Naive thymus-derived CD8-positive, alpha-beta T cell (primary cell): ENCODE results near the gene CHRM1. TPM values are rescaled to one million over a fixed set of nuclear protein-coding genes. Genes with fewer than 3 reads are reported as not detected.
A peak's percentile ranks its signal among the peaks of the same experiment; 100 is the strongest.

Experiments
- ATAC-seq, 2 donors: fragments of 150-1000 bp; cut with Tn5 transposase in 1 of 2; sonication (Bioruptor Pico), chemical (Tn5 transposase) in 1 of 2; 1 replicate in 1 of 2; 2 replicates in 1 of 2; pipeline ENCODE4 v1.10.0; 2021; ENCODE audit warnings: mild to moderate bottlenecking in 2 of 2, moderate library complexity in 2 of 2
- POLR2A ChIA-PET: fragments of 350-600 bp; sonication (Branson Sonifier 250); formaldehyde crosslinking; loops from one replicate; lab custom pipeline; 2021; ENCODE audit warnings: antibody characterized with exemption; lab: Charles Lee
- DNase-seq, 10 donors: peaks; one replicate each; pipeline versions ENCODE4 v3.0.0 to v3.0.0-alpha.2; 2020 to 2022
- H3K27ac Mint-ChIP-seq, 10 donors: one replicate each; pipeline ENCODE4 v1.8.0; 2020 to 2022; ENCODE audit warnings: mild to moderate bottlenecking in 10 of 10, mixed read lengths in 10 of 10, moderate library complexity in 4 of 10, inconsistent platforms in 1 of 10
- H3K27me3 Mint-ChIP-seq, 5 donors: one replicate each; pipeline ENCODE4 v1.8.0; 2021 to 2022; ENCODE audit warnings: mixed read lengths in 5 of 5
- H3K36me3 Mint-ChIP-seq, 3 donors: one replicate each; pipeline ENCODE4 v1.8.0; 2020 to 2022; ENCODE audit warnings: mixed read lengths in 3 of 3, mild to moderate bottlenecking in 2 of 3, inconsistent platforms in 1 of 3
- H3K4me1 Mint-ChIP-seq, 4 donors: one replicate each; pipeline ENCODE4 v1.8.0; 2021 to 2022; ENCODE audit warnings: mixed read lengths in 4 of 4
- H3K4me3 Mint-ChIP-seq, 10 donors: one replicate each; pipeline ENCODE4 v1.8.0; 2020 to 2022; ENCODE audit warnings: mild to moderate bottlenecking in 10 of 10, mixed read lengths in 10 of 10, moderate library complexity in 6 of 10, inconsistent platforms in 1 of 10
- H3K9me3 Mint-ChIP-seq, 9 donors: one replicate each; pipeline ENCODE4 v1.8.0; 2020 to 2022; ENCODE audit warnings: mixed read lengths in 9 of 9, mild to moderate bottlenecking in 3 of 9, inconsistent platforms in 1 of 9, moderate library complexity in 1 of 9
- polyA plus RNA-seq, 3 donors: library from polyadenylated mRNA; unstranded; fragments of 300-500 nt; fragmentation: Illumina TruSeq; gene quantifications; one replicate each; pipeline ENCODE4 v1.2.3, GENCODE V29; 2021
- total RNA-seq, 8 experiments: library from RNA in 2 of 8; stranded (reverse) in 2 of 8; gene quantifications; one replicate each; pipeline ENCODE4 v1.2.3 and lab custom pipeline; 2021 to 2026

The CHRM1 gene
- total and polyA plus RNA-seq, 5 experiments from 2014 or later: not detected

DNA sequence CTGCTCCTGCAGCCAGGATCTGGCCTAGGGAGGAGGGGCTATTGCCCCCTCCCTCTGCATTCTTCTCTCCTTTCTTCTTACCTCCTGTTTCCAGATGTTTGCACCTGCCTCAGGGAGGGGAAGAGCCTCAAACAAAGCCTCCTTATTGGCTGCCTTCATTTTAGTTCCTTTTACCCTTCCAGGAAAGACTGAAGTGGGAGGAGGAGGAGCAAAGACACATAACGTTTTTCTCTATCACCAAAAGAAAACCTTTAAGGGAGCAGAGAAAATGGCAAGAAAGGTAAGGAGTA, 13.3 kb upstream of the CHRM1 start:
- no peak for DNase-seq
- ATAC-seq: no peak
- Mint-ChIP-seq H3K36me3 (peaks cover 0 to 6% (median 0%) of the 10 kb centered on the region in 3 donors), H3K4me3 (no peak overlapping the region), H3K27me3 (peaks cover 13 to 32% (median 28%) of the 10 kb centered on the region in 5 donors), H3K27ac (no peak overlapping the region), H3K4me1 (no peaks in the 10 kb centered on the region), H3K9me3 (peaks cover 0 to 13% (median 0%) of the 10 kb centered on the region in 9 donors)
- POLR2A ChIA-PET: no interaction called here

DNA sequence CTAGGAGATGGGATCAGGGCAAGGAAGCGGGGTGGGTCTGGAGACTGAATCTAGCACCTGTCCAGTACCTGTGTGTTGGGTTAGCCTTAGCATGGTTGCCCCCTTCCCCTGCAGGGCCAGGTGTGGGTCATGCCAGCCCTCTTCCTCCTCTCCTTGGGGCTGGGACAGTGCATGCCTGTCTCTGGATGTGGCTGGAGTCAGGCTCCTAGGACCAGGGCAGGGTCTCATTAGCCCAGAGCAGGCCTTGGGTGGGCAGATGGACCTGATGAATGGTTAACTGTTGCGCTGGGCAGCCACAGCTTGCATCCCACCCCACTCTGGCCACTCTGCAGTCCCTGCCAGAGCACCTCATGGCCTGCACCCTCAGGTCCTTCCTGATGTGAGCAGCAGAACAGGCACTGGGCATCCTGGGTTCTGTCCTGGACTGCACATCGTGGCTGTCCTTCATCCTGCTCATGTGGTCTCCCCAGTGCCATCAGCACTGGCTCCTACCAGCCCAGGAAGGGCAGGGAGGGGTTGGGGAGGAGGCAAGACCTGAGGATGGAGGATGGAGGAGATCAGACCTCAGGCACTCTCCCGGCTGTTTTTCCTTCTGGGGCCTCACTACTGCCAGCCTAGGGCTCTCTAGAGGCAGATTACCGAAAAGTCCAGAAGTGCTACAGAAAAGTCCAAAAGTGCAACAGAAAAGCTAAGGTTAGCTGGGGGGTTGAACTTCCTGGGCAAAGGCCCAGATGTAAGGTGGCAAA, 12.8 kb upstream of the CHRM1 start:
- ATAC-seq: no peak
- H3K4me1 Mint-ChIP-seq: no peaks in the 10 kb centered on the region
- no peak overlapping the region for H3K4me3 Mint-ChIP-seq
- H3K36me3 Mint-ChIP-seq: peaks cover 0 to 6% (median 0%) of the 10 kb centered on the region in 3 donors
- DNase-seq: peak in 1 of 10 donors; percentile 34
- H3K27ac Mint-ChIP-seq: peak overlapping the region in 1 of 10 donors; percentile 21
- POLR2A ChIA-PET: no interaction called here
- peaks cover 0 to 13% (median 0%) of the 10 kb centered on the region in 9 donors for H3K9me3 Mint-ChIP-seq
- H3K27me3 Mint-ChIP-seq: peaks cover 12 to 33% (median 32%) of the 10 kb centered on the region in 5 donors

DNA sequence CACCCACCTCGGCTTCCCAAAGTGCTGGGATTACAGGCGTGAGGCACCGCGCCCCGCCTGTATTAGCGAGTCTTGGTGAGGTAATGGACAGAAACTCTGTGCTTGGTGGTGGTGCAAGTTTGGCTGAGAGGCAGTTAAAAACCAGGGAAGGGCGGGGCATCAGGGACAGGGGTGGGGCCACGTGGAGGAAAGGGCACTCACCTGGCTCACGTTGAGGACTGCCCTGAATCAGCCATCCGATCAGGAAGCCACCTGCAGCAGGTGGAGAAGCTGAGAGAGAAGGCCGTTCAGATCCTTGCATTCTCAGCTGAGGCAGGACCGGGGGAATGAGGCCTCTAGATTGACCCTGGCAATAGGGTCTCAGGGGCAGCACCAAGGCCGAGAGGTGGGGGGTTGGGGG, 12.1 kb upstream of the CHRM1 start:
- peaks cover 0 to 13% (median 0%) of the 10 kb centered on the region in 9 donors for H3K9me3 Mint-ChIP-seq
- ATAC-seq (no peak), DNase-seq (peak in 1 of 10 donors; percentile 57)
- H3K27me3 Mint-ChIP-seq: peaks cover 17 to 40% (median 39%) of the 10 kb centered on the region in 5 donors
- peaks cover 0 to 6% (median 0%) of the 10 kb centered on the region in 3 donors for H3K36me3 Mint-ChIP-seq
- no peak overlapping the region for H3K4me3 Mint-ChIP-seq
- no peak overlapping the region for H3K27ac Mint-ChIP-seq
- no peaks in the 10 kb centered on the region for H3K4me1 Mint-ChIP-seq
- POLR2A ChIA-PET: no interaction called here

DNA sequence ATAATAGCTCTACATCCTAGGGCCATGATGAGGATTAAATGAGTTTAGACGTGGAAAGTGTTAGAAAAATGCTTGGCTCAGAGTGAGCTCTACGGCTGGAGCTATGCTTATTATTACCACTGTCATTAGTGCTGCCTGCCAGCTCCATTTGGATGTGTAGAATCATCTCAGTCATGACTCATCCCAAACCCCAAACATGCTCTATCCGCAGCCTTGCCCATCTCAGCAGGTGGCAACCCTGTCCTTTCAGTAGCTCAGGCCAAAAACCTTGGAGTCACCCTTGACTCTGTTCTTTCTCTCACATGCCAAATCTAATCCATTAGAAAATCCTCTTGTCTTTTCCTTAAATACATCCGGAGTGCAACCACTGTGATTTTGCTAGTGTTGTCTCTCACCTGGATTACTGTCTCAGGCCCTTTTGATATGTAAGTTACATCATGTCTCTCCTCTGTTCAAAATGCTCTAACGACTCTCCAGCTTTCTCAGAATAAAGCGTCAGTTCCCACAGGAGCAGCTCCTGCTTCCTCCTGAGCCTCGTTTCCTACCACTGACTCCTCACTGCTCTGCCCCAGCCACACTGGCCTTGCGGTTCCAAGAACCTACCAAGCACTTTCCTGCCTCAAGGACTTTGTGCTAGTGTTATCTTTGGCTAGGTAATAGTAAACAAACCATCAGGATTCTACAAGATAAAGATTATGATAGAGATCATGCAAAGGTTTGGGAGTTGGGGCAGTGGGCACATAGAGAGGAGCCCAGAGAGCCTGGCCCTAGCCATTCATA, 10.5 kb upstream of the CHRM1 start:
- POLR2A ChIA-PET: no interaction called here
- Mint-ChIP-seq H3K27ac (no peak overlapping the region), H3K27me3 (peaks cover 21 to 53% (median 42%) of the 10 kb centered on the region in 5 donors), H3K4me1 (peaks cover 0 to 8% (median 5%) of the 10 kb centered on the region in 4 donors), H3K9me3 (no peaks in the 10 kb centered on the region), H3K4me3 (no peak overlapping the region), H3K36me3 (no peaks in the 10 kb centered on the region)
- ATAC-seq: no peak
- DNase-seq: peak in 1 of 10 donors; percentile 32

DNA sequence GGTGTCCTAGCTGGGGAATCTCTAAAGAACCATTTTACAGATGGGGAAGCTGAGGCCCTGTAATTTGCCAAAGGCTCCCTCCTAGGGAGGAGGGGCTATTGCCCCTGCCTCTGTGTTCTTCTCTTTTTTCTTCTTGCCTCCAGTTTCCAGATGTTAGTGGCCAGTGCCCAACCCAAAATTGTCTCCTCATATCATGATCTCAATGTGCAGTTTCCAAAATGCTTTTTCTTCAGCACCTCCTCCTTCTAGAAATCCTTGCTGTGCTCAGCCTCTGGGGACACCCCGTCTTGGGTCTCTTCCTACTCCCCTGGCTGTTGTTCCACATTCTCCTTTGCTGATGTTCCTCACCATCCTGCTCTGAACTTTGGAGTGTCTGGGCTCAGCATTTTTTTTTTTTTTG, 9.5 kb upstream of the CHRM1 start:
- no peak for ATAC-seq
- Mint-ChIP-seq H3K4me1 (peaks cover 2 to 17% (median 15%) of the 10 kb centered on the region in 4 donors), H3K9me3 (no peaks in the 10 kb centered on the region), H3K36me3 (no peaks in the 10 kb centered on the region), H3K27ac (no peak overlapping the region), H3K27me3 (peaks cover 24 to 63% (median 44%) of the 10 kb centered on the region in 5 donors), H3K4me3 (no peak overlapping the region)
- no peak for DNase-seq
- POLR2A ChIA-PET: no interaction called here

DNA sequence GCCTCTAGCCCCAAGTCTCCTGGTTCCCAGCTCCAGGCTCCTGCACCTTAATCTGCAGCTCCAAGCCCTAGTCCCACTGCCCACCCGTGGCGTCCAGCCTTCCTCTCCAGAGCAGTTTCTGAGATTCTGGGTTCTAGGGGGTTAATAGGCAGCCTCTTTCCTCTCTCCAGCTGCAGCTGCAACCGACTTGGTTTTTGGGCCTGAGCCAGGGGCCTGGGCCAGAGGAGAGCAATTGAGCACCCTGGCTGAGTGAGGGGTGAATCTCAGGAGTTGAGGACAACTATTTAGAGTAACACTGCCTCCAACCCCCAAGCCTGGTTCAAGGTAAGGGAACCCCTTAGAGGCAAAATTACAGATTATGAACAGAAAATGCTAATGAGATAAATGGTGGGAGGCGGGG, 9.0 kb upstream of the CHRM1 start:
- Mint-ChIP-seq H3K4me1 (peaks cover 4 to 22% (median 20%) of the 10 kb centered on the region in 4 donors), H3K27ac (peak overlapping the region in 1 of 10 donors; percentile 41), H3K36me3 (no peaks in the 10 kb centered on the region), H3K9me3 (no peaks in the 10 kb centered on the region), H3K4me3 (no peak overlapping the region), H3K27me3 (peaks cover 29 to 68% (median 49%) of the 10 kb centered on the region in 5 donors)
- POLR2A ChIA-PET: no interaction called here
- no peak for ATAC-seq
- DNase-seq: peak in 1 of 10 donors; percentile 43

DNA sequence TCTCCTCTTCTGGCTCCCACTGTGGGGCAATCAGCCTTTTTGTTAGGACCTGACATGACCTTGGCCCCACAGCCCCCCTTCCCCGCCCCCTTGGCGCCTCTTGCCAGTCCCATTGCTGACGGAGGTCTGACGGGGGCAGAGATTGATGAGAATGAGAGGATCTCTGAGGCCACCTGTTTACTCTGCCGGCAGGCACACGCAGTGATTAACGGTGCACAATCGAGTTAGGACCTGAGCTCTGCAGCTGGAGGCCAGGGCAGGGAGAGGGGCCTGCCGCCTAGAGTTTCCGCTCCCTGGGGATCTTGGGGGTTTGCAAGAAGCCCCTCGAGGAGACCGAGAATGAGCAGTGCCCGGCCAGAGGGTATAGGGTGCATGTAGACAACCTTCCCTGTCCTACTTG, 6.8 kb upstream of the CHRM1 start:
- POLR2A ChIA-PET: no interaction called here
- Mint-ChIP-seq H3K27me3 (peaks cover 33 to 85% (median 57%) of the 10 kb centered on the region in 5 donors), H3K4me3 (peak overlapping the region in 1 of 10 donors; percentile 15), H3K36me3 (no peaks in the 10 kb centered on the region), H3K4me1 (peaks cover 9 to 34% (median 29%) of the 10 kb centered on the region in 4 donors), H3K9me3 (no peaks in the 10 kb centered on the region), H3K27ac (no peak overlapping the region)
- ATAC-seq (no peak), DNase-seq (no peak)

GRCh38 chr11:62926680-62927455, 5.7 kb upstream of the CHRM1 start:
- no peaks in the 10 kb centered on the region for H3K36me3 Mint-ChIP-seq
- peak overlapping the region in 1 of 10 donors; percentile 33 for H3K27ac Mint-ChIP-seq
- H3K4me1 Mint-ChIP-seq: peaks cover 9 to 42% (median 33%) of the 10 kb centered on the region in 4 donors
- no peaks in the 10 kb centered on the region for H3K9me3 Mint-ChIP-seq
- POLR2A ChIA-PET: no interaction called here
- ATAC-seq (no peak), DNase-seq (no peak)
- H3K4me3 Mint-ChIP-seq: peak overlapping the region in 6 of 10 donors; percentile 73 to 81 (median 77)
- H3K27me3 Mint-ChIP-seq: peaks cover 36 to 92% (median 61%) of the 10 kb centered on the region in 5 donors

GRCh38 chr11:62925745-62926679, 4.8 kb upstream of the CHRM1 start:
- POLR2A ChIA-PET: no interaction called here
- no peaks in the 10 kb centered on the region for H3K9me3 Mint-ChIP-seq
- peaks cover 9 to 42% (median 33%) of the 10 kb centered on the region in 4 donors for H3K4me1 Mint-ChIP-seq
- H3K36me3 Mint-ChIP-seq: no peaks in the 10 kb centered on the region
- peaks cover 32 to 92% (median 57%) of the 10 kb centered on the region in 5 donors for H3K27me3 Mint-ChIP-seq
- peak overlapping the region; percentile 47 to 81 (median 74) for H3K4me3 Mint-ChIP-seq
- DNase-seq (no peak), ATAC-seq (peak; percentile 14 to 46)
- peak overlapping the region in 1 of 10 donors; percentile 55 for H3K27ac Mint-ChIP-seq

DNA sequence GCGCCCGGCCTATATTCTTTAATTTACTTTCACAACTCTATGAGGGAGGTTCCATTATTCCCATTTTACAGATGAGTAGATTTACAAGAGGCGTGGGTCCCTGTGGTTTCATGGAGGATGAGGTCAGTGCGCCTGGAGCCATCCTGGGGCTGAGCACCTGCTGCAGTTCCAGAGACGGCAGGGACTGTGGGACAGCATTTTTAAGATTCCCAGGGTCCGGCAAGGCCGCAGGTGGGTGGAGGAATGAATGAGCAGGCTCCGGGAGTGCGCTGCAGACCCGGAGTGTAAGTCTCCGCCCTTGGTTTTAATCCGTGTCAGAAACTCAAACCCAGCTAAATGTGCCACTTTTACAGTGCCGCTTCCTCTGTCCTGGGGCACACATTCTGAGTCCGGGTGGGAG, 4.1 kb upstream of the CHRM1 start:
- Mint-ChIP-seq H3K9me3 (no peaks in the 10 kb centered on the region), H3K27me3 (peaks cover 32 to 85% (median 53%) of the 10 kb centered on the region in 5 donors), H3K36me3 (no peaks in the 10 kb centered on the region), H3K27ac (peak overlapping the region in 1 of 10 donors; percentile 55), H3K4me3 (peak overlapping the region; percentile 47 to 81 (median 67)), H3K4me1 (peaks cover 9 to 42% (median 33%) of the 10 kb centered on the region in 4 donors)
- no peak for ATAC-seq
- DNase-seq: no peak
- POLR2A ChIA-PET: no interaction called here

DNA sequence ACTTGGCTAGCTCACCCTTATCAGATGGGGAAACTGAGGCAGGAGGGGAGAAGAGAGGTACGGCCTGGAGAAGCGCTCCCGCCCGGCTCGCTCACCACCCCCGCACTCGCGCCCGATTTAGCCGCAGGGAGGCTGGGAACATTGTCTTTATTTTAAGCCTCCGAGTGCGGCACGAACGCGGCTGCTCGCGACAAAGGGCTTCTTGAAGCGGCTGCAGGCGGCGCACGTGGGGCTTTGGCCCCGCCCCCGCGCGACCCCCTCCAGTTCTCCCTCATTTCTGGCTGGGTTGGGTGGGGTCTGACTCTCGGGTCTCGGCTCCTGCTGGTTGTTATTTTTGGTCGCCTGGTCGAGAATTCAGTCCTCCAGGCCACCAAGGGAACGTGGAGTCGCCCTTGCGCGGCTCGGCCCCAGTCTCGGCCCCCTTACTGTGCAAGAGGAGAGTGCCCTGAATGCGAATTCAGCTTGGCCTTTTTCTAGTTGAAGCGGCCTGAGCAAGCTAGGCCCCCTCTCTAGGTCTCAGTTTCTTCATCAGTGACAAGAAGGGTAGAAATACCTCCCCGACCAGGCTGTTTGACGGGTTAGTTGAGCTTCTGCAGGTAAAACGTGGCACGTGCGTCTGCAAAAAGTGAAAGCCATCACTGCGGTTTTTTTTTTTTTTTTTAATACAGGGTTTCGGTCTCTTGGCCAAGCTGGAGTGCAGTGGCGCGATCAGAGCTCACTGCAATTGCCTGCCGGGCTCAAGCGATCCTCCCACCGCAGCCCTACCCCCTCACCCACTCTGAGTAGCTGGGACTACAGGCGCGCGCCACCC, 2.6 kb upstream of the CHRM1 start:
- peak in 6 of 10 donors; percentile 17 to 50 (median 37) for DNase-seq
- H3K27ac Mint-ChIP-seq: peak overlapping the region in 3 of 10 donors; percentile 7 to 34 (median 20)
- ATAC-seq: peak; percentile 63 to 64
- H3K4me1 Mint-ChIP-seq: peaks cover 9 to 42% (median 33%) of the 10 kb centered on the region in 4 donors
- H3K36me3 Mint-ChIP-seq: no peaks in the 10 kb centered on the region
- POLR2A ChIA-PET: interaction anchor here (0.6 to 0.7 kb wide), 2 partner anchors 405 to 705 kb away, joined by 3 read pairs; no protein-coding TSS in a partner anchor
- peak overlapping the region; percentile 73 to 87 (median 80) for H3K4me3 Mint-ChIP-seq
- H3K27me3 Mint-ChIP-seq: peaks cover 27 to 73% (median 41%) of the 10 kb centered on the region in 5 donors
- no peaks in the 10 kb centered on the region for H3K9me3 Mint-ChIP-seq
